H1 (cell line): ENCODE measurements around the gene FAM210A.

ENCODE experiments used
- CHD2 ChIP-seq: IDR thresholded peaks from 2 replicates; pipeline ENCODE4 v1.6.1; 2012; ENCODE audit warnings: low read length, improper control_type of control experiment
- SUZ12 ChIP-seq: fragments of 200-600 bp; sonication (generic); IDR thresholded peaks from 2 replicates; pipeline ENCODE4 v1.6.1; 2012; ENCODE audit warnings: mild to moderate bottlenecking, inconsistent platforms, low read length, moderate library complexity, mixed read lengths
- TBP ChIP-seq: IDR thresholded peaks from 2 replicates; pipeline ENCODE4 v1.6.1; 2011; ENCODE audit warnings: low read depth, low read length, improper control_type of control experiment
- YY1 ChIP-seq: IDR thresholded peaks from 2 replicates; pipeline ENCODE4 v1.6.1; 2011; ENCODE audit warnings: low read depth, mild to moderate bottlenecking, low read length

DNA sequence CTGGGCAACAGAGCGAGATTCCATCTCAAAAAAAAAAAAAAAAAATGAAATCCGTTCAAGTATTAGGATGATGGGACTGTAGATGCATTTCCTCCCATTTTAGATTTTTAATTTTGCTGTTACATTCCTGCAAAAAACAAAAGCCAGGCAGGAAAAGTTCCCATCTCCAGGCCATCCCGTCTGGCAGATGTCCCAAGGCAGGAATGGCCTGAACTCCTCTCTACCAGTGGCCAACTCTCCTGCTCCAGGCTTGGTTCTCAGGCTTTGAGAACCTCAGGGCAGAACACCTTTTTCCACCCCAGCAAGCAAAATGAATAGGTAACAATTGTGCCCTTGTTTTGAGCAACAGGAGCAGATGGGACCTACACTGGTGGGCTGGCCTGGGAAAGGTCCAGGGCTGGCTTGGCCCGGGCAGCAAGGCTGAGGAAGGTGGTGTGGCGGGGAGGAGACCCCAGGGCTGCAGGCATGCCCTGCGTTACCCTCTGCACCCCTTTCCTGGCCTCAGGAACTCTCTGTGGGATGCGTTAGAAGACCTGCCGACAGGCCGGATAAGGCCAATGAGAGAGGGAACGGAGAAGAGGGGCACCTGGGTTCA, 86.0 kb downstream of the FAM210A start:
- TF ChIP-seq CHD2 (no peak), SUZ12 (no peak), TBP (no peak), YY1 (no peak)
